Activated T-cell treated with anti-CD3 and anti-CD28 coated beads, Interleukin-2, amount 50 U/mL, for 1 hour (primary cell): ENCODE data around the gene IL11.
A peak's percentile ranks its signal among the peaks of the same experiment; 100 is the strongest.

Experiments used
- DNase-seq: peaks from one replicate; pipeline ENCODE4 v3.0.0-alpha.2; 2020

Gene IL11

GRCh38 chr19:55369653-55370304 is 484 bp downstream of the IL11 start:
- DNase-seq = peak; percentile 46

GRCh38 chr19:55368701-55369563 is 1.3 kb downstream of the IL11 start:
- no peak for DNase-seq

GRCh38 chr19:55368106-55368505 is 2.2 kb downstream of the IL11 start:
- no peak for DNase-seq

GRCh38 chr19:55366790-55367189 is 3.5 kb downstream of the IL11 start:
- DNase-seq = no peak

- no peak for DNase-seq
Observed at GRCh38 chr19:55365964-55366363, 4.3 kb downstream of the IL11 start.

GRCh38 chr19:55365245-55365644 is 5.0 kb downstream of the IL11 start:
- no peak for DNase-seq

- no peak for DNase-seq
Observed at GRCh38 chr19:55362990-55363716, 7.1 kb downstream of the IL11 start, which contains the start of gene GARIN5B. GARIN5B (minus strand) TSS chr19:55363260; CDS start chr19:55363066, 194 bp downstream.

GRCh38 chr19:55362174-55362989 is 7.9 kb downstream of the IL11 start:
- DNase-seq = no peak

- no peak for DNase-seq
Observed at GRCh38 chr19:55360902-55361301, 9.4 kb downstream of the IL11 start.

- DNase-seq = no peak
Observed at GRCh38 chr19:55358943-55359908, 11.0 kb downstream of the IL11 start.

- no peak for DNase-seq
Observed at GRCh38 chr19:55358493-55358892, 11.8 kb downstream of the IL11 start.

- no peak for DNase-seq
Observed at GRCh38 chr19:55355213-55355821, 14.9 kb downstream of the IL11 start.

- peak; percentile 32 for DNase-seq
Observed at GRCh38 chr19:55354698-55355212, 15.5 kb downstream of the IL11 start, which contains the start of gene COX6B2. COX6B2 (minus strand) TSS chr19:55354719; CDS start chr19:55354521, 198 bp downstream.

- DNase-seq = peak; percentile 65
Observed at GRCh38 chr19:55353803-55354697, 16.2 kb downstream of the IL11 start.

- DNase-seq = no peak
Observed at GRCh38 chr19:55353356-55353802, 16.9 kb downstream of the IL11 start.

GRCh38 chr19:55352549-55353145 is 17.6 kb downstream of the IL11 start:
- no peak for DNase-seq

- no peak for DNase-seq
Observed at GRCh38 chr19:55352040-55352439, 18.2 kb downstream of the IL11 start.

- DNase-seq = no peak
Observed at GRCh38 chr19:55350620-55351315, 19.5 kb downstream of the IL11 start.
